ENCODE data around the gene JOSD2. TPM values are rescaled to one million over a fixed set of nuclear protein-coding genes. Genes with fewer than 3 reads are reported as not detected.

The JOSD2 gene
- total RNA-seq, 4 donors from 2014 or later = 6.8 to 36.5 (median 27.1) TPM

DNA sequence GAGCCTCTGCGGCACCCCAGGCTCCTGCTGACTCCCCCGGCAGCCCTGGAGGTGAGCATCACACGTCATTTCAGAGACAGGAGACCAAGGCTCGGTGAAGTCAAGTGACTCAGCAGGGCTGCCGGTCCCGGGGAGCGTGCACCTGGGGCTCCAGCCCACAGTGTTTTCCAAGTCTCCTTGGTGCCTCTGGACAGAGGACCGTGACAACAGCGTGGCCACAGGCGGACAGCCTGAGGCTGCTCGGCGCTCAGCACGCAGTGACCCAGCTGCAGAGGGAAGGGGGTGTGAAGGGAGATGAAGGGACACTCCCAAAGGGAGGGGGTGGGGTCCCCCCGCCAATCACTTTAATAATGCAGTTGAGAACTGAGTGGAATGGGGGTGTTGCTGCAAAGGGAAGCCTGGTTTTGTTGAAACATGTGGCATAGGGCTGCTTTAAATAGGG lies 20.2 kb upstream of the JOSD2 start:
- TF ChIP-seq, protein P1, sequence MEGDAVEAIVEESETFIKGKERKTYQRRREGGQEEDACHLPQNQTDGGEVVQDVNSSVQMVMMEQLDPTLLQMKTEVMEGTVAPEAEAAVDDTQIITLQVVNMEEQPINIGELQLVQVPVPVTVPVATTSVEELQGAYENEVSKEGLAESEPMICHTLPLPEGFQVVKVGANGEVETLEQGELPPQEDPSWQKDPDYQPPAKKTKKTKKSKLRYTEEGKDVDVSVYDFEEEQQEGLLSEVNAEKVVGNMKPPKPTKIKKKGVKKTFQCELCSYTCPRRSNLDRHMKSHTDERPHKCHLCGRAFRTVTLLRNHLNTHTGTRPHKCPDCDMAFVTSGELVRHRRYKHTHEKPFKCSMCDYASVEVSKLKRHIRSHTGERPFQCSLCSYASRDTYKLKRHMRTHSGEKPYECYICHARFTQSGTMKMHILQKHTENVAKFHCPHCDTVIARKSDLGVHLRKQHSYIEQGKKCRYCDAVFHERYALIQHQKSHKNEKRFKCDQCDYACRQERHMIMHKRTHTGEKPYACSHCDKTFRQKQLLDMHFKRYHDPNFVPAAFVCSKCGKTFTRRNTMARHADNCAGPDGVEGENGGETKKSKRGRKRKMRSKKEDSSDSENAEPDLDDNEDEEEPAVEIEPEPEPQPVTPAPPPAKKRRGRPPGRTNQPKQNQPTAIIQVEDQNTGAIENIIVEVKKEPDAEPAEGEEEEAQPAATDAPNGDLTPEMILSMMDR (IDR thresholded peaks at IDR 0.05; ENCODE audit: low read depth) = no peak

DNA sequence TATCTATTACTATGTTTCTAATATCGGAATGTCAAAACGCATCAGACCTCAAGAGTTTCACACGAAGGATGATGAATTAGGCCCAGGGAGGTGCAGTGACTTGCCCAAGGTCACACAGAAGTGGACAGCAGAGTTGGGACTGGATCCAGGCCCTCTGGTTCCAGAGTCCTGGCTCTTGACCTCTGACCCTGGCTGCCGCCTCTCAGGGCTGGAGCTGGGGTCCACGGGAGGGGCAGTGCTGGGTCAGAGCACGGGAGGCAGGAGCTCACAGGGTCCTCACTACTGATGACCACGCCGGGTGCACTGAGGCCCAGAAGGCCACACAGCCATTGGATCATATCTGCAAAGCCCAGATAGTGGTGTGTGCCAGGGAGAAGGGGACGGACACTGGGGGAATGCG lies 11.9 kb upstream of the JOSD2 start:
- TF ChIP-seq, protein P1 (IDR thresholded peaks at IDR 0.05; ENCODE audit: low read depth) = no peak

DNA sequence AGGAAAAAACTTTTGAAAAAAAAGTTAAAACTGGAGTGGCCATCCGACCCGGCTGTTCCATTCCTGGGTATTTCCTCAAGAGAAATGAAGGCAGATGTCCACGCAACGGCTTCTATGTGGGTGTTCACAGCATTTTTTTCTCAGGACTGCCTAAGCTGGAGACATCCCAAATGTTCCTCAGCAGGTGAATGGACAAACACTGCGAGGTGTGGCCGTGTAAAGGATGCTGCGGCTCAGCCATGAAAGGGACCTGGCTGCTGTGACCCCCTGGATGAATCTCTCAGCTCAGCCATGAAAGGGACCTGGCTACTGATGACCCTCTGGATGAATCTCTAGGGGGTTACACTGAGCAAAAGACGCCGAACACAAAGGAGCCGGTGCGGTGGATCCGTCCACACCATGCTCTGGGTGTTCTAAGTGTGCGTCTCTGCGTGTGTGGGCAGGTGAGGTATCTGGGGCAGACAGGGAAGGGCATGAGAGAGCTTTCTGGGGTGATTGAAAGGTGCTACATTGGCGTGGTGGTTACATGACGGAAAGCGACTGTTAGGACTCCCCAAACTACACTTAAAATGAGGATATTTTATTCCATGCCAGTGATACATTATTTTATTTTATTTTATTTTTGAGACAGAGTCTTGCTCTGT lies 10.0 kb upstream of the JOSD2 start:
- TF ChIP-seq, protein P1 (IDR thresholded peaks at IDR 0.05; ENCODE audit: low read depth) = no peak

GRCh38 chr19:50519006-50519575 lies 8.1 kb upstream of the JOSD2 start:
- TF ChIP-seq, protein P1 (IDR thresholded peaks at IDR 0.05; ENCODE audit: low read depth) = no peak

DNA sequence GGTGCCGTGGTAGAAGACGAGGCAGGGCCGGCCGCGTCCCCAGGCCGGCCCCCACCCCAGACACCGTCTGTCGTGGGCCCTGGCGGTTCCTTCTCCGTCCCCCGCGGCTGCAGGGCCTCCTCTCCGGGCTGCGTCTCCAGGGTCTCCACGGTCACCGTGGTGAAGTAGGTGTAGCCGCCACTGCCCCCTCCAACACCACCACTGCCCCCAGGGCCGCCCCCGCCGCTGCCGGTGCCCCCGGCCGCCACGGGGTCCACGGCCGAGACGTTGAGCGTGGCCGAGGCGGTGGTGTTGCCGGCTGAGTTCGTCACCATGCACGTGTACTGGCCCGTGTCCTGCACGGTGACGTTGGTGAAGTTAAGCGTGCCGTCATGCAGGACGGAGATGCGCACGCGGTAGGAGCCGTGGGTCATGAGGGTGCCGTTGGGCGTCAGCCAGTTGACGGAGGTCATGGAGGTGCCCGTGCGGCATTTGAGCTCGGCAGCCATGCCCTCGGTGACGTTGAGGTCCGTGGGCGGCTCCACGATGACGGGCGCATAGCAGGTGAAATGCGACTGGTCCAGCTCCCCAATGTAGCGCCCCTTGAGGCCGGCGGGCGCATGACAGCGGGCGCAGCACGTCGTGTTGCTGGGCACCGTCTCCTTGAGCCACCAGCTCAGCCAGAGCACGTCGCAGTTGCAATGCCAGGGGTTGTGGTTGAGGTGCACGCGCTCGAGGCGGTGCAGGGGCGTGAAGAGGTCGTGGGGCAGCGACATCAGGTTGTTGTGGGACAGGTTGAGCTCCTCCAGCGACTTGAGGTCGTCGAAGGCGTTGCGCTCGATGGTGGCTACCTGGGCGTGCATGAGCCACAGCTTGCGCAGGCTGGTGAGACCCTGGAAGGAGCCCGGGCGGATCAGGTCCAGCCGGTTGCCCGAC lies 7.4 kb upstream of the JOSD2 start:
- TF ChIP-seq, protein P1 (IDR thresholded peaks at IDR 0.05; ENCODE audit: low read depth) = no peak

DNA sequence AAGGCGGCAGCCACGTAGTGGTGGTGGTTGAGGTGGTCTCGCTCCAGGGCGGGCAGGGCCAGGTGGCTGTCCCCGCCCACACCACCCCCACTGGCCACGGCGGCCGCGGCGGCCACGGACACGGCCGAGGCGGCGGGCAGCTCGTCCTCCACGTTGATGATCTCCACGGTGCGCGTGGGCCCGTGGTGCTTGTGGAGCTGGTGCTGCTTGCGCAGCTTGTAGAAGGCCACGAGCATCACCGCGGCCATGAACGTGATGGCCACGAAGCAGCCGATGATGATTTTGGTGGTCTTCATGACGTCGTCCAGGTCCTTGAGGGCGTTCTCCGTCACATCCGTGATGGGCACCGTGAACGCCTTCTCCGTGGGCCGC lies 6.7 kb upstream of the JOSD2 start:
- TF ChIP-seq, protein P1 (IDR thresholded peaks at IDR 0.05; ENCODE audit: low read depth) = no peak
